Esophagus muscularis mucosa (tissue), 4 donors: ENCODE results near the gene MZT2A.

ENCODE experiments used
- EP300 ChIP-seq: sonication (generic); formaldehyde crosslinking; IDR thresholded peaks from one replicate; pipeline ENCODE4 v1.6.1; 2017; ENCODE audit warnings: antibody characterized with exemption
- POLR2A ChIP-seq: fragments of 450-650 bp; IDR thresholded peaks from one replicate; pipeline ENCODE4 v1.6.1; 2017; ENCODE audit warnings: antibody characterized with exemption, moderate library complexity, mild to moderate bottlenecking, low read depth
- POLR2AphosphoS5 ChIP-seq, 2 donors: sonication (generic); formaldehyde crosslinking; IDR thresholded peaks; one replicate each; pipeline ENCODE4 v1.6.1; 2017; ENCODE audit warnings: antibody characterized with exemption in 2 of 2
- TF ChIP-seq, protein P1 (sequence below), 3 experiments: fragments of 200-600 bp in 2 of 3; fragments of 450-650 bp in 1 of 3; sonication (generic) in 2 of 3; IDR thresholded peaks; one replicate each; pipeline ENCODE4 v1.5.1; 2017 to 2019; ENCODE audit warnings: antibody characterized with exemption in 3 of 3, mild to moderate bottlenecking in 2 of 3, moderate library complexity in 1 of 3

DNA sequence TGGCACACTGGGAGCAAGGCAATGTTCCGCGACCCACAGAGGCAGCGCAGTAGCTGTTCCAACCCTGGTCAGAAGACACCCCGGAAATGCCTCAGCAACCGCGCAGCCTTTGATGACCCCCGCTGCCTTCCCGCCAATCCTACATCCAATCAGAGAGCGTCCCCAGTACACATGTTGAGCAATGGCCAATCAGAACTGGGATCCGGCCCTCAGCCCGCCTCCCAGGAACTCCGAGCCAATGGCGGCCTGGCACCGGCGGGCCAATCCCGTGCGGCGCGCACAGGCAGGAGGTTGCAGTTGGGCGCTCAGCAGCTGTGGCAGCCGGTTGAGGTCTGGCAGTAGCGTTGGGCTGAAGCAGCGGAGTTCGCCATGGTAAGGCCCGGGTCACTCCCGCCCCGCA is 16.4 kb downstream of the MZT2A start, which contains the start of gene TUBA3D:
- TF ChIP-seq POLR2A (no peak), EP300 (no peak), POLR2AphosphoS5 (IDR thresholded peaks at IDR 0.05) (no peak)
- TF ChIP-seq, protein P1, sequence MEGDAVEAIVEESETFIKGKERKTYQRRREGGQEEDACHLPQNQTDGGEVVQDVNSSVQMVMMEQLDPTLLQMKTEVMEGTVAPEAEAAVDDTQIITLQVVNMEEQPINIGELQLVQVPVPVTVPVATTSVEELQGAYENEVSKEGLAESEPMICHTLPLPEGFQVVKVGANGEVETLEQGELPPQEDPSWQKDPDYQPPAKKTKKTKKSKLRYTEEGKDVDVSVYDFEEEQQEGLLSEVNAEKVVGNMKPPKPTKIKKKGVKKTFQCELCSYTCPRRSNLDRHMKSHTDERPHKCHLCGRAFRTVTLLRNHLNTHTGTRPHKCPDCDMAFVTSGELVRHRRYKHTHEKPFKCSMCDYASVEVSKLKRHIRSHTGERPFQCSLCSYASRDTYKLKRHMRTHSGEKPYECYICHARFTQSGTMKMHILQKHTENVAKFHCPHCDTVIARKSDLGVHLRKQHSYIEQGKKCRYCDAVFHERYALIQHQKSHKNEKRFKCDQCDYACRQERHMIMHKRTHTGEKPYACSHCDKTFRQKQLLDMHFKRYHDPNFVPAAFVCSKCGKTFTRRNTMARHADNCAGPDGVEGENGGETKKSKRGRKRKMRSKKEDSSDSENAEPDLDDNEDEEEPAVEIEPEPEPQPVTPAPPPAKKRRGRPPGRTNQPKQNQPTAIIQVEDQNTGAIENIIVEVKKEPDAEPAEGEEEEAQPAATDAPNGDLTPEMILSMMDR (IDR thresholded peaks at IDR 0.05) = no peak
